GM12891 (cell line): ENCODE results near the gene IGFBP6.

Source experiments
- DNase-seq: peaks from one replicate; pipeline ENCODE4 v3.0.0; 2011; ENCODE audit warnings: low spot score; ENCODE audit not compliant: insufficient read length
- FAIRE-seq: peaks from 2 replicates; lab custom pipeline; 2011; peaks lifted over from hg19 to GRCh38; lab: Jason Lieb, UNC
- PAX5 ChIP-seq: IDR thresholded peaks from 2 replicates; pipeline ENCODE4 v1.6.1; 2011; ENCODE audit warnings: low read length, moderate library complexity, mild to moderate bottlenecking; ENCODE audit not compliant: insufficient read depth, severe bottlenecking
- POLR2A ChIP-seq: IDR thresholded peaks from 2 replicates; pipeline ENCODE4 v1.6.1; 2011; ENCODE audit warnings: low read depth, low read length, control low read depth
- POLR2AphosphoS5 ChIP-seq: IDR thresholded peaks from 2 replicates; pipeline ENCODE4 v1.6.1; 2011; ENCODE audit warnings: low read depth, low read length, control low read depth
- POU2F2 ChIP-seq: IDR thresholded peaks from 2 replicates; pipeline ENCODE4 v1.6.1; 2011; ENCODE audit warnings: low read depth, mild to moderate bottlenecking, control low read depth, low read length, moderate library complexity
- SPI1 ChIP-seq: IDR thresholded peaks from 2 replicates; pipeline ENCODE4 v1.6.1; 2011; ENCODE audit warnings: low read depth, low read length, control low read depth
- TAF1 ChIP-seq: IDR thresholded peaks from 2 replicates; pipeline ENCODE4 v1.6.1; 2011; ENCODE audit warnings: low read depth, low read length, control low read depth

The IGFBP6 gene

DNA sequence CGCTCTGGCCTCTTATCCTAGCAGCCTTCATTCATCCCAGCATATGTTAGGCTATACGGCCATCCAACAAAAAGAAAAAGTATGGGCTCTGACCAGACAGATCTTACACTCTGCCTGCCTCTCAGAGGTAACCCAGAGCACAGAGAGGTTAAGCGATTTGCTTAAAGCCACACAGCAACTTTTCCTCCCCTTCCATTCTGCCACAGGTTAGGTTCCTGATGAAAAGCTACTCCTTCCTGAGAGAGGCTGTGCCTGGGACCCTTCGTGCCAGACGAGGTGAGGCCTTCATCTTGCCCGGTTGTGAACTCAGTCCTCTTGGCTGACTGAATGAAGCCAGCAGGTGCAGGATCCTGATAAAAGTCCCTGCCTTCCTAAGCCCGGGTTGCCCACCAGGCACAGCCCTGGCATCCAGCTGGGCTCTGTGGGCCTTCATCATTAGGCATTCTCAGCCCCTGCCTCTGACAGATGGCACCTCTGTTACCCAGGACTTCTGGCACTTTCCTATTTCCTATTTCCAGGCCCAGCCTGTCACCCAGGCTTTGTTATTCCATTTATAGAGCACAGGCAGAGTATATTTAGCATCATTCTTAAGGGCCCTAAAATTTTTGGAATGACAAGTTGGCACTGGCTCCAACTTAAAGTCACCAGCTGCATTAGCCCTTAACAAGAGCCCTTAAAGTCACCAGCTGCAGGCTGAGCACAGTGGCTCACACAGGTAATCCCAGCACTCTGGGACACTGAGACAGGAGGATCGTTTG lies 18.6 kb downstream of the IGFBP6 start:
- no peak for DNase-seq
- FAIRE-seq: no peak
- TF ChIP-seq POU2F2: no peak
- TF ChIP-seq SPI1: no peak
- no peak for TF ChIP-seq POLR2A
- no peak for TF ChIP-seq PAX5
- TF ChIP-seq POLR2AphosphoS5: no peak
- no peak for TF ChIP-seq TAF1

DNA sequence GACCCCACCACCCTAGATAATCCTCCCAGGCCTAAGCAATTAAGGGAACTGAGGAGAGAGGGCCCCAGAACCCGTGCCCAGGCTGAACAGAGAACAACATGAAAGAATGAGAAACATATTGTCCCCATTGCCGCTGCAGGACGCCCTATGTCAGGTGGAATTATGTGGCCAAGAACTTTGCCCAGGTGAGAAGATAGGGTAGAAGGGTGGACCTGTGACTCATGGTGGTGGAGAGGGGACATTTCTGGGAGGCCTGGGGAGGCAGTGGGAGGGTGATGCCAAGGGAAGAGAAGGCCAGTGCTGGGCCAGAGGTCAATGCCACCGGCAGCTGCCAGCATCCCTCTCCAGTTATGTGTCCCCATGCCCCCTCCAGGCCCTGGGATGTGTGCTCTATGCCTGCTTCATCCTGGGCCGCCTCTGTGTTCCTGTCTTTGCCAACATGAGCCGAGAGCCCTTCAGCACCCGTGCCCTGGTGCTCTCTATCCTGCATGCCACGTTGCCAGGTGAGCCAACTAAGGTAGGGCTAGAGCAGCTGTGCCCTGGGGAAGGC lies 21.4 kb downstream of the IGFBP6 start:
- FAIRE-seq (no peak), DNase-seq (no peak)
- TF ChIP-seq POLR2AphosphoS5 (no peak), POU2F2 (no peak), SPI1 (no peak), POLR2A (no peak), PAX5 (no peak), TAF1 (no peak)

DNA sequence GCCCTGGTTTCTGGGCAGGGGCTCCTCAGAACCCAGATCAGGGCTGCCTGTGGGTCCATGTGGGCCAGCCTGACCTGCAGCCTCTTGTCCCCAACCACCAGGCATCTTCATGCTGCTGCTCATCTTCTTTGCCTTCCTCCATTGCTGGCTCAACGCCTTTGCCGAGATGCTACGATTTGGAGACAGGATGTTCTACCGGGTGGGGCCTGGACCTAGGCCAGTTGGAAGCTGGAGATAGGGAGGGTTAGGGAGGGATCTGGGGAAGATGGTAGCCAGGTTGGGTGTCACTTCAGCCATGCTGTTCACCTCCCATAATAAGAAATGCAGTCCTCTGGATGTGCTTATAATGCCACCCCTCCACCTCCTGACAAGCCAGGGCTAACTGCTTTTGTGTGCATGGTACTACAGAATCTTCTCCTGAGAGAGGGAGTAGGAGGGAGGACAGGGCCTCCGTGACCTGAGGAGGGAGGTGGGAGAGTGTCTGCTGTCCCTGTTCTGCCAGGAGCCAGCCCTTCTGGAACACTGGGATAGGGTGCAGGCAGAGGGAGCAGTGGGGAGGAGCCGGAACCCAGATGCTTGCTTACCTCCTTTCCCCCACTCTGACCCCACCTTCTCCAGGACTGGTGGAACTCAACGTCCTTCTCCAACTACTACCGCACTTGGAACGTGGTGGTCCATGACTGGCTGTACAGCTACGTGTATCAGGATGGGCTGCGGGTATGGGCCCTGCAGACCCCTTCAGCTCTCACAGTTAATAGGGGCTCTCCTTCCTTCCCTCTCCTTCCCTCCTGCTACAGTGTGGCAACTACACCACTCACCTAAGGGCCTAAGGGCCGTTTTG lies 23.4 kb downstream of the IGFBP6 start:
- FAIRE-seq (no peak), DNase-seq (no peak)
- no peak for TF ChIP-seq POLR2A
- no peak for TF ChIP-seq SPI1
- TF ChIP-seq POU2F2: no peak

DNA sequence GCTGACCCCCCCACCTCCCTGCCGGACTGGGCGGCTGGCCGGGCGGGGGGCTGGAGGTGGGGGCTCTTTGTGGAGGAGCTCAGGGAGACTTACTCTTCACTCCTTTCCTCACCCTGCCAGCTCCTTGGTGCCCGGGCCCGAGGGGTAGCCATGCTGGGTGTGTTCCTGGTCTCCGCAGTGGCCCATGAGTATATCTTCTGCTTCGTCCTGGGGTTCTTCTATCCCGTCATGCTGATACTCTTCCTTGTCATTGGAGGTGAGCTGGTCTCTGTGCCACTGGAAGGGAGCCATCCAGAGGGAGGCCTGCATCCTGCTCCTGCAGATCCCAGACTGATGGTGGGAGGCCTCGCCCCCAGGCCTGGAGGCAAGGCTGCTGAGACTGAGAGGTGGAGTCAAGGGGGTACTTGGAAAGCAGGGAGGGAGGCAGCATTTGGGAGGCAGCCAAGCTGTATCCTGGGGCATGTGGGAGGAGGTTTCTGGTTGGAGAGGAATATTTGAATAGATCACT lies 25.5 kb downstream of the IGFBP6 start:
- TF ChIP-seq TAF1 (no peak), POLR2AphosphoS5 (no peak), POLR2A (no peak), PAX5 (no peak), POU2F2 (no peak), SPI1 (no peak)
- FAIRE-seq (no peak), DNase-seq (no peak)

DNA sequence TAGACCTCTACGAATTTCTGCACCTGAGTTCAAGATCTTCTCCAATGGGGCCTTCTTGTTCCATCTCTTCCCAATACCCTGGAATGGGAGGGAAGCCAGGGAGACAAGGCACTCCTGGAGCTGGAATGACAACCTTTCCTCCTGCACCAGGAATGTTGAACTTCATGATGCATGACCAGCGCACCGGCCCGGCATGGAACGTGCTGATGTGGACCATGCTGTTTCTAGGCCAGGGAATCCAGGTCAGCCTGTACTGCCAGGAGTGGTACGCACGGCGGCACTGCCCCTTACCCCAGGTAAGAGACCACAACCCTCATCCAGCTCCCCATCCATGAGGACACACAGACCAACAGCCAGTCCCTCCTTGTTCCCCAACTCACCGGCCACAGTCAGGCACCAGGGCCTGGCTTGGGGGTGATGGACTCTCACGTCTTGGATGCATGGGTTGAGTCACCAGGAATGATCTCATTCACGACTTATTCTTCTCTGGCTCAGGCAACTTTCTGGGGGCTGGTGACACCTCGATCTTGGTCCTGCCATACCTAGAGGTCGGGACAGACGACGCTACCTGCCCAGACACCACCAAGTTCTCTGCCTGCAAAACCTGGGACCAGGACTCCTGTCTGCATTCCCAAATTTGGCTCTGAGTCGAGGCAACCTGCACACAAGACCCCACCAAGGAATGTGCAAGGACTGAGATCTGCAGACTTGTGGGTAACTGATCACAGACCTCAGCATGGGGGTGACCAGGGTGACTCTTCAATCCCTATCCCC lies 26.3 kb downstream of the IGFBP6 start:
- no peak for DNase-seq
- FAIRE-seq: no peak
- TF ChIP-seq TAF1: no peak
- TF ChIP-seq POU2F2: no peak
- TF ChIP-seq POLR2AphosphoS5: no peak
- TF ChIP-seq POLR2A: no peak
- no peak for TF ChIP-seq PAX5
- TF ChIP-seq SPI1: no peak

DNA sequence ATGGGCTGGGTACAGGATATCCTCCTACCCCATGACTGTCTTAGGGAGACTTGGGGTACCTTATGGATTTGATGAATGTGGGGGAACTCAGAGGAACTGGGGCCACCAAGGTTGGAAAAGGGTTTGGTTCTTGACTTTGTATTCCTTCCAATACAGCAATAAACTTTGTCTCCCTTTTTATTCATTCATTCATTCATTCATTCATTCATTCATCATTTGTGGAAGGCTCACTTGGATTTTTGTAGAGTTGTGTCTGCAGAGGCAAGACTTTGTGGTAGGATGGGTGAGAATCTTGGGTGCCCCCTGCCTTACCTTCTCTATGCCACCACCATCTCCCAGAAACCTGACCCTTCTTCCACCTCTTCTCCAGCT lies 26.9 kb downstream of the IGFBP6 start:
- TF ChIP-seq TAF1 (no peak), PAX5 (no peak), SPI1 (no peak), POLR2AphosphoS5 (no peak), POU2F2 (no peak)
- DNase-seq: no peak
- no peak for FAIRE-seq

DNA sequence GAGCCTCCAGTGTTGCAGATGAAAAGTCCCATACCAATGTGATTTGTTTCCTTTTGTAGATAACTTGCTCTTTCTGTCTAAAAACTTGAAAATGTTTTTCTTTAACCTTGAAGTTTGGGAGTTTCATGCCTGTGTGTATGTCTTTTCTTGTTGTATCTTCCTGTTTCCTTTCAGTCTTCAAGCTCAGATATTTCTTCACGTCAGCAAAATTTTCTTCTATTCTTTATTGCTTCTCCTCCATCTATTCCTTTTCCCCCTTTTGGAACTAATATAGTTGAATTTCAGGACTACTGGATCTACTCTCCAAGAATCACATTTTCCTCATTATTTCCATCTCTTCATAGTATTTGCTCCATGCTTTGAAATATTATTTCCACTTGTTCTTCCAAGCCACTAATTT lies 29.7 kb downstream of the IGFBP6 start:
- DNase-seq (no peak), FAIRE-seq (no peak)
- TF ChIP-seq POU2F2 (no peak), PAX5 (no peak), SPI1 (no peak), POLR2A (no peak), TAF1 (no peak), POLR2AphosphoS5 (no peak)

DNA sequence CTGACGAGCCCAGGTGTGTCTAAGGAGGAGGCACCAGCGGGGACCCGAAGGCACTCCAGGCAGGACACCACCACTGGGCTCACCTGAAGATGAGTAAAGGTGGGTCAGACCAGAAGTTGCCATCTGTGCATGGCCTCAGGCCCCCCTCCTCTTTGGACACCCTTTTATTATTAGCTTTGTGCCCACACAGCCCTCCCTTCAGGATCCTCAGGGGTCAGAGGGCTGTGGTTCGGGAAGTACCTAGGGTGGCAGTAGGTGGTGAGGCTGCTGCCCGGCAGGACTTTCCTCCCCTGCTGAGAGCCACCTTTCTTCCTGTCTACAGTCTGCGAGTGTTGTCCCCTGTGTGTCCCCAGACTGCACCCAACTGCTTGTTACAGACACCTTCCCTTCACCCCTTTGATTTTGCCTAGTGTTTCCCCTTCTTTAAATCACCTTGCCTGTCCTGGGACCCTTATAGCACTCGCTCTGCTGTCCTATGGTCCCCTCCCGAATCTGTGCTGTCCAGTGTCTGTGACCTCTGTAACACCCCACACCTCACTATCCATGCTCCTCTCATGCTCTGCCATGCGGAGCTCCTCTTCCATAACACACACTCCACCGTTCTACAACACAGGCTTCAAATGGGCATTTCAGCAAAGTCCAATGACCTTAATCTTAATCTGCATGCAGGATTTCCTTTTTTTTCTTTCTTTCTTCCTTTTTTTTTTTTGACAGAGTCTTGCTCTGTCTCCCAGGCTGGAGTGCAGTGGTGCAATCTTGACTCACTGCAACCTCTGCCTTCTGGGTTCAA lies 31.5 kb downstream of the IGFBP6 start:
- FAIRE-seq (no peak), DNase-seq (no peak)
- TF ChIP-seq POLR2A (no peak), SPI1 (no peak), POLR2AphosphoS5 (no peak), TAF1 (no peak), PAX5 (no peak), POU2F2 (no peak)

DNA sequence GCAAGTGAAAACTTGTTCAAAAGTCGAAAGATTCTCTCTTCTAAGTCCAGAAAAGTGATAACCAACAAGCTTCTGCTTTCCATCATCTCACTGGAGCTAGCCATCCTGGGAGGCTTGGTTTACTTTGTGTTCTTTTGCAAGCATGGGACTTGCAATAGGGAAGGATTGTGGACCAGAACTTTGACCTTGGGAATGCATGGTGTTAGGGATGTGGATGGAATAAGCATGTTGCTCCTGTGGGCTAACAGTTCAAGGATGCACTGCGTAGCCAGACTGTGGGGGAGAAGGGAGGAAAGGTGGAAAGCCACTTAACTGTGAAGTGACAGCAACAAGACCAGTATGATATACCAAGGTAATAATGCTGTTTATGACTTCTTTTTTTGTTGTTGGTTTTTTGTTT lies 34.4 kb downstream of the IGFBP6 start:
- TF ChIP-seq PAX5 (no peak), POU2F2 (no peak), POLR2A (no peak), TAF1 (no peak), SPI1 (no peak), POLR2AphosphoS5 (no peak)
- DNase-seq: no peak
- FAIRE-seq: no peak
